NB4 (cell line): ENCODE results near the gene FAM209A.

ENCODE experiments used
- CTCF ChIP-seq: IDR thresholded peaks from one replicate; pipeline ENCODE4 v1.5.1; 2012; ENCODE audit warnings: low read depth, low read length
- MYC ChIP-seq: IDR thresholded peaks from 2 replicates; pipeline ENCODE4 v1.6.1; 2011; ENCODE audit warnings: low read depth, low read length
- POLR2A ChIP-seq: IDR thresholded peaks from 2 replicates; pipeline ENCODE4 v1.6.1; 2011; ENCODE audit warnings: mild to moderate bottlenecking; ENCODE audit not compliant: insufficient read length; ENCODE audit errors: extremely low read depth
- TF ChIP-seq, protein P1 (sequence below): IDR thresholded peaks from 2 replicates; pipeline ENCODE4 v1.6.1; 2011; ENCODE audit warnings: low read depth, low read length

DNA sequence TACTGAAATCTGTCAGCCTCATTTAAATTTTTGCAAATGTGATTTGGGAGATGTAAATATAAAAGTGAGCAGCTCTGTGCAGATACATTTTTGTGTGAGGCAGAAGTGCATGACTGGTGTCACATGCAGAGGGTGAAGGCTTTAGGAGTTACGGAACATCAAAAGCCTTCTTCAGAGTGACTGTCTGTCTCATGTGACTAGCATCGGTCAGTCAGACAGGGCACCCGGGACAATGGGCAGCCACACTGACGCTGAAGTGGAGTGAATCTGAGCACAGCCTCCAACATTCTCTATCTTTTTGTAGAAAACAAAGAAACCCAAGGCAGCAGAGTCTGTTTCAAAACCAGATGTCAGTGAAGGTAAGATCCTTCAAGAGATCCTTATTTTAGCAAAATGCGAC is 7.9 kb upstream of the FAM209A start:
- no peak for TF ChIP-seq CTCF
- no peak for TF ChIP-seq POLR2A
- TF ChIP-seq, protein P1, sequence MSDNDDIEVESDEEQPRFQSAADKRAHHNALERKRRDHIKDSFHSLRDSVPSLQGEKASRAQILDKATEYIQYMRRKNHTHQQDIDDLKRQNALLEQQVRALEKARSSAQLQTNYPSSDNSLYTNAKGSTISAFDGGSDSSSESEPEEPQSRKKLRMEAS, result no peak
- no peak for TF ChIP-seq MYC
